Stomach smooth muscle (tissue), 2 donors: Measurements from ENCODE around the gene ELAVL4.

Experiments used
- H3K27ac ChIP-seq: one replicate; pipeline ENCODE4 v1.7.0; 2013; ENCODE audit warnings: mild to moderate bottlenecking, low read length, inconsistent platforms
- H3K27me3 ChIP-seq, 2 donors: one replicate each; pipeline ENCODE4 v1.7.0; 2013; ENCODE audit warnings: low read length in 2 of 2; ENCODE audit not compliant: insufficient read depth in 2 of 2, control insufficient read depth in 1 of 2
- H3K36me3 ChIP-seq, 2 donors: one replicate each; pipeline ENCODE4 v1.7.0; 2013; ENCODE audit warnings: low read length in 2 of 2; ENCODE audit not compliant: control insufficient read depth in 2 of 2, insufficient read depth in 2 of 2
- H3K4me1 ChIP-seq: one replicate; pipeline ENCODE4 v1.7.0; 2013; ENCODE audit warnings: low read length; ENCODE audit not compliant: control insufficient read depth, insufficient read depth
- H3K4me3 ChIP-seq, 2 donors: one replicate each; pipeline ENCODE4 v1.7.0; 2013; ENCODE audit warnings: low read length in 2 of 2
- H3K9ac ChIP-seq, 2 donors: one replicate each; pipeline ENCODE4 v1.7.0; 2013; ENCODE audit warnings: low read length in 2 of 2, mild to moderate bottlenecking in 1 of 2
- H3K9me3 ChIP-seq, 2 donors: one replicate each; pipeline ENCODE4 v1.7.0; 2013; ENCODE audit warnings: low read length in 2 of 2; ENCODE audit not compliant: control insufficient read depth in 2 of 2
- donor health status: healthy.
- donor health status: Pancreatic carcinoma.

ELAVL4 gene

DNA sequence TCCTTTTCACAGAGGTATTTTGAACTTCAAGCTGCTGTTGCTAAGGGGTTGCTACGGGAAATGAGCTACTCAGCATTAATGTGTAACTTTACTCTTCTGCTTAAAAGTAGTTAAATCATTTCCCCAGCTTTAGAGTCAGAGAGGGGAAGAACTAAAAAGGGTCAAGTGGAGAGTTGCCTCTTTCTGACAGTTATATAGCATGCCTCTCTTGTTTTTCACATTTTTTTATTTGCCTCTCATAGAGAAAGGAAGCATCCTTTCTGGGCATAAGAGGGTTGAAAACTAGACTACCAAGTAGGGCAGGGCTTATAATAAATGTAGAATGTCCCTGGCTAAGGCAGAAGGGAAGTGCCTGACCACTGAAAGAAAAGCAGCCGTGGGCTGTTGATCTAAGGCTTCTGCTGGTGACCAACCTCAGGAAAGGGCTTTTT is 10.1 kb upstream of the ELAVL4 start:
- H3K9me3 ChIP-seq = no peaks in the 10 kb centered on the region

GRCh38 chr1:50099654-50100053 is 9.1 kb upstream of the ELAVL4 start:
- H3K27ac ChIP-seq = no peak overlapping the region
- no peak overlapping the region for H3K4me3 ChIP-seq
- H3K27me3 ChIP-seq = no peaks in the 10 kb centered on the region
- no peaks in the 10 kb centered on the region for H3K36me3 ChIP-seq
- no peak overlapping the region for H3K9ac ChIP-seq
- no peaks in the 10 kb centered on the region for H3K4me1 ChIP-seq
- H3K9me3 ChIP-seq = no peaks in the 10 kb centered on the region

More for the DNA sequence above, 10.1 kb upstream of the ELAVL4 start:
- Histone ChIP-seq H3K27me3 (no peaks in the 10 kb centered on the region), H3K36me3 (no peaks in the 10 kb centered on the region), H3K9ac (no peak overlapping the region), H3K4me1 (no peaks in the 10 kb centered on the region), H3K27ac (no peak overlapping the region), H3K4me3 (no peak overlapping the region)

DNA sequence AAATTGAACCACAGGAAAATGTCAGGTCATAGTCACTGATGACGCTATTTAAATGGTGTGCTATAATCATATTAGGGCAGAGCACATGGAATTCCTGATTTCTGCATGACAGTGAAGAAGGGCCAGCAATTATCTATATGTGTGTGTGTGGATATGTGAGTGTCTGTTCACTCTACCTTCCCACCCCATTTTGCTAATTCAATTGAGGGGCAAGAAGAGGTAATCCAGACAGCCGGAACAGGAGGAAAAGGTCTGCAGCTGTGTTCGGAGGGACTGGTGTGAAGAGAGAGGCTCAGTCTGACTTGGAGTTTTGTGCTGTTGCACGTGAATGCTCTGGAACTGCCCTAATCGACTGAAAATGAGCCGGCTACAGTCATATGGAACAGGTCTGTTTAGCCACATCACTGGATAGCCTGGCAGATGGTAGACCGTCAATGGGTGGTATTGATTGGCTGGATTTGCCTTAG is 5.1 kb upstream of the ELAVL4 start:
- Histone ChIP-seq H3K4me3 (no peak overlapping the region), H3K9me3 (no peaks in the 10 kb centered on the region), H3K27ac (no peak overlapping the region), H3K9ac (no peak overlapping the region), H3K36me3 (no peaks in the 10 kb centered on the region), H3K27me3 (peaks cover 0 to 3% of the 10 kb centered on the region in 2 donors), H3K4me1 (no peaks in the 10 kb centered on the region)

DNA sequence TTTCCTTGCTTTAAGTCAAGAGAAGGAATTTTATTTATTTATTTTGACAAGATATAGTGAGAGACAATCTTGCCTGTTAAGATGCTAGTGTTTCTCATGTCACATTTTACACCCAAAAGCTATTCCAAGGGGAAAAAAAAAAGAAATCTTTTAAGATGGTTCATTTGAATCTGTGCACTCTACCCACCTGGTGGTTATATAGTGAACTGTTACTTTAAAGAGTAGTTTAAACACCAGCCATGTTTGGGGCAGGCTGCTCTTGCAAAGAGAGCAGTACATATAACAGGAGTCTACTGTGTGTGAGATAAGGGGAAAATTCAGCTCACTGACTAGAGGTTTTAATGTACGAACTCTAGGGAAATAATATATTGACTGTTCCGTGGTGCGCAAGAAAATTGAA is 3.3 kb upstream of the ELAVL4 start:
- H3K27me3 ChIP-seq = peaks cover 2 to 6% of the 10 kb centered on the region in 2 donors
- H3K9ac ChIP-seq = no peak overlapping the region
- no peak overlapping the region for H3K4me3 ChIP-seq
- H3K4me1 ChIP-seq = no peaks in the 10 kb centered on the region
- no peaks in the 10 kb centered on the region for H3K9me3 ChIP-seq
- no peaks in the 10 kb centered on the region for H3K36me3 ChIP-seq
- no peak overlapping the region for H3K27ac ChIP-seq

GRCh38 chr1:50106095-50106761 is 2.5 kb upstream of the ELAVL4 start:
- H3K9ac ChIP-seq = no peak overlapping the region
- no peak overlapping the region for H3K27ac ChIP-seq
- H3K4me3 ChIP-seq = no peak overlapping the region
- H3K36me3 ChIP-seq = no peaks in the 10 kb centered on the region
- peaks cover 5 to 6% of the 10 kb centered on the region in 2 donors for H3K27me3 ChIP-seq
- H3K9me3 ChIP-seq = no peaks in the 10 kb centered on the region
- no peaks in the 10 kb centered on the region for H3K4me1 ChIP-seq

DNA sequence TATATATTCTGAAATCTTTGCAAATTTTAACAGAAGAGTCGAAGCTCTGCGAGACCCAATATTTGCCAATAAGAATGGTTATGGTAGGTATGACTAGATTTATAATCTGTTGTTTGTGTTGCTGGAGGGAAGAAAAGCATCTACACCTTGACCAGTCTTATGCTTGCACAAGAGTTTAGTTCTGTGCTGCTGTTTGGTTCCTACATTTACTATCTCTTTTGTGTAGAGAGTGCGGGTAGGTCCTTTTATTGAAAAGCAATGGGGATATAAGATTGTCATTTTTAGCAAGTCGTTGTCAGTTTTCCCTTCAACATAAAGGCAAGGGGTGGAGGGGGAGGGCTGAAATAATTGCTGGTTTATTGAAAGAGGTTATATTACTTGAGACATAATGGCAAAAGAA is 396 bp downstream of the ELAVL4 start:
- Histone ChIP-seq H3K27me3 (peaks cover 5 to 6% of the 10 kb centered on the region in 2 donors), H3K4me3 (no peak overlapping the region), H3K36me3 (no peaks in the 10 kb centered on the region), H3K9ac (no peak overlapping the region), H3K4me1 (no peaks in the 10 kb centered on the region), H3K27ac (no peak overlapping the region), H3K9me3 (no peaks in the 10 kb centered on the region)

DNA sequence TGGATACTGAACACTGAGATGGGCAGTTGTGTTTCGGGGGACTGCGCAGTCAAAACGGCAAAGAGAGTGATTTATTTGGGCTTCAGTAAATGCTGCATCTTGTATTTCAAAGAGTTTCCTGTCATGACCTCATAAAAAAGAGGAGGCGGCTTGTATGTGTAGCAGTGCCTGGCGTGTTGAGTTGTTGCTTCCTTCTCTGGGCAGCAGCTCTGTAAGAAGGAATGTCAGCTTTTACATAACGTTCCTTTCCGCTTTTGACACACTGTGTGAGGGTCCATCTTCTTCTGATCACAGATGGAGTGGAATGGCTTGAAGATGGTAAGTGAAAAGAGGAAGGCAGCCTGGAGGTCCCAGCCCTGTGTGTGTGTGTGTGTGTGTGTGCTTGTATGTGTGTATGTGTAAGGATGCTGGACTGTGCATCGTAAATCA is 941 bp downstream of the ELAVL4 start:
- no peak overlapping the region for H3K27ac ChIP-seq
- H3K36me3 ChIP-seq = no peaks in the 10 kb centered on the region
- H3K9me3 ChIP-seq = no peaks in the 10 kb centered on the region
- H3K9ac ChIP-seq = no peak overlapping the region
- H3K27me3 ChIP-seq = peaks cover 5 to 6% of the 10 kb centered on the region in 2 donors
- no peak overlapping the region for H3K4me3 ChIP-seq
- no peaks in the 10 kb centered on the region for H3K4me1 ChIP-seq

GRCh38 chr1:50110151-50110550 is 1.4 kb downstream of the ELAVL4 start:
- Histone ChIP-seq H3K9me3 (no peaks in the 10 kb centered on the region), H3K4me1 (no peaks in the 10 kb centered on the region), H3K4me3 (no peak overlapping the region), H3K27ac (no peak overlapping the region), H3K27me3 (peaks cover 5 to 6% of the 10 kb centered on the region in 2 donors), H3K9ac (no peak overlapping the region), H3K36me3 (no peaks in the 10 kb centered on the region)

- Histone ChIP-seq H3K36me3 (no peaks in the 10 kb centered on the region), H3K4me3 (no peak overlapping the region), H3K4me1 (no peaks in the 10 kb centered on the region), H3K9me3 (no peaks in the 10 kb centered on the region), H3K9ac (no peak overlapping the region), H3K27ac (no peak overlapping the region), H3K27me3 (peaks cover 5 to 6% of the 10 kb centered on the region in 2 donors)
These were observed 1.9 kb downstream of the ELAVL4 start for GRCh38 chr1:50110656-50111055.

DNA sequence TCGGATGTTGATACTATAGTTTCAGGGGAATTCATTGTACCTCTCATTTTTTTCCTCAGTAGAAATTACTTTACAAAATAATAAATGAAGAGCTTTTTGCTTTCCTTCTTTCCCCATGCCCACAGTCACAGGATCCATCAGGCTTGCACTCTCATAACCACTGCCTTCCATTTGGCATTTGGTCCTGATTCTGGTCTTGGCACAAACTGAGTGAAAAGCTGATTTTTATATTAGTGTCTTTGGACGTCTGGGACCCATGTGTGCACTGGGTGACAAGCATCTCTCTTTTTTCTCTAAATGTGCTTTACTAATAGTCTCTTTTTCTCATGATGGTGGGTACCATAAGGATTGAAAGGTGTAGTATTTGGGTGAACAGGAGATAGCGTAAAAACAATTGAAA is 2.8 kb downstream of the ELAVL4 start:
- H3K4me1 ChIP-seq = no peaks in the 10 kb centered on the region

GRCh38 chr1:50112193-50112592 is 3.5 kb downstream of the ELAVL4 start:
- no peaks in the 10 kb centered on the region for H3K36me3 ChIP-seq
- H3K4me1 ChIP-seq = no peaks in the 10 kb centered on the region
- H3K4me3 ChIP-seq = no peak overlapping the region
- H3K27me3 ChIP-seq = peaks cover 3 to 5% of the 10 kb centered on the region in 2 donors
- no peaks in the 10 kb centered on the region for H3K9me3 ChIP-seq
- H3K9ac ChIP-seq = no peak overlapping the region
- no peak overlapping the region for H3K27ac ChIP-seq

More for the DNA sequence above, 2.8 kb downstream of the ELAVL4 start:
- no peak overlapping the region for H3K9ac ChIP-seq
- H3K27me3 ChIP-seq = peaks cover 3 to 5% of the 10 kb centered on the region in 2 donors
- no peak overlapping the region for H3K27ac ChIP-seq
- H3K36me3 ChIP-seq = no peaks in the 10 kb centered on the region
- no peak overlapping the region for H3K4me3 ChIP-seq
- H3K9me3 ChIP-seq = no peaks in the 10 kb centered on the region
